Activated CD4-positive, alpha-beta T cell treated with anti-CD3 and anti-CD28 coated beads for 36 hours (primary cell): ENCODE results near the gene MRPL38. TPM values are rescaled to one million over a fixed set of nuclear protein-coding genes. Genes with fewer than 3 reads are reported as not detected.

ENCODE experiments used
- ATAC-seq: fragments of 200-7000 bp; cut with Tn5 transposase; one replicate; pipeline ENCODE4 v1.10.0; 2021; ENCODE audit warnings: mild to moderate bottlenecking, moderate library complexity
- CTCF ChIA-PET: fragments of 350-600 bp; sonication (Branson Sonifier 250); formaldehyde crosslinking; loops from one replicate; lab custom pipeline; 2021; ENCODE audit warnings: antibody characterized with exemption; lab: Charles Lee
- POLR2A ChIA-PET: fragments of 350-600 bp; sonication (Branson Sonifier 250); formaldehyde crosslinking; loops from one replicate; lab custom pipeline; 2021; ENCODE audit warnings: antibody characterized with exemption, inconsistent platforms; lab: Charles Lee
- DNase-seq: peaks from one replicate; pipeline ENCODE4 v3.0.0-alpha.2; 2020
- H3K27ac Mint-ChIP-seq: one replicate; pipeline ENCODE4 v1.8.0; 2021; ENCODE audit warnings: mixed read lengths
- H3K27me3 Mint-ChIP-seq: one replicate; pipeline ENCODE4 v1.8.0; 2021; ENCODE audit warnings: mixed read lengths
- H3K36me3 Mint-ChIP-seq: one replicate; pipeline ENCODE4 v1.8.0; 2021; ENCODE audit warnings: low read depth, mixed read lengths
- H3K4me1 Mint-ChIP-seq: one replicate; pipeline ENCODE4 v1.8.0; 2021; ENCODE audit warnings: mixed read lengths
- H3K4me3 Mint-ChIP-seq: one replicate; pipeline ENCODE4 v1.8.0; 2021; ENCODE audit warnings: mild to moderate bottlenecking, moderate library complexity, mixed read lengths
- H3K9me3 Mint-ChIP-seq: one replicate; pipeline ENCODE4 v1.8.0; 2021; ENCODE audit warnings: low read depth, mixed read lengths
- intact Hi-C, 2 experiments: fragments of 100-400 bp; cut with DNase I in 1 of 2; cut with micrococcal nuclease in 1 of 2; formaldehyde crosslinking; loops; one replicate each; pipeline versions ENCODE4 v1.14.2 to v1.15.1; 2022 to 2024; cut with DNase I, micrococcal nuclease
- total RNA-seq, 2 experiments: library from RNA; stranded (reverse); gene quantifications; one replicate each; pipeline ENCODE4 v1.2.3, GENCODE V29; 2021

Gene MRPL38
- total RNA-seq, 2 experiments from 2014 or later = 98.0 to 115 TPM

- Mint-ChIP-seq H3K27ac (no peak overlapping the region), H3K36me3 (peaks cover 7% of the 10 kb centered on the region), H3K9me3 (no peaks in the 10 kb centered on the region), H3K4me3 (no peak overlapping the region), H3K27me3 (no peaks in the 10 kb centered on the region), H3K4me1 (no peaks in the 10 kb centered on the region)
- no peak for DNase-seq
- ChIA-PET POLR2A (interaction anchor here (0.6 kb wide), 1 partner anchor 71 kb away, joined by 4 read pairs; no protein-coding TSS in a partner anchor), CTCF (interaction anchor here (0.9 to 1.5 kb wide), 2 partner anchors 64 to 67 kb away, joined by 3 read pairs; partner anchors contain the start of gene CDK3)
- intact Hi-C loops = no loop called here
- no peak for ATAC-seq
Observed at GRCh38 chr17:75932852-75933251, 28.2 kb upstream of the MRPL38 start.

DNA sequence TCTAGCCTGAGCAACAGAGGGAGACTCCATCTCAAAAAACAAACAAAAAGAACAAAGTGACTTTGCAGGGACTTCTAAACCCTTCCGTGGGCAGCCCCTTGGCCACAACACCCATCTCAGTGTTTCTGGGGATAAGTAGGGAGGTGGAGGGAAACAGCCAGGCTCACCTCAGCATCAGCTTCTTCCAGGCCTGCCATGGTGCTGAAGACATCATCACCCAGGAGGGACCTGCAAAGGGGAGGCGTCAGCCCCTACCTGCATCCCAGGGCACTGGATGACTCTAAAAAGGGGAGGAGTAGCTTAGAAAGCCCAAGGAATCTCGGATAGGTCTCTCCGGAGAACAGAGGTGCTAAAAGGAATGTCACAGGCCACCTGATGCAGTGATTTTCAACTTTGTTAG, 26.4 kb upstream of the MRPL38 start:
- intact Hi-C loops = no loop called here
- Mint-ChIP-seq H3K4me3 (no peak overlapping the region), H3K36me3 (peaks cover 15% of the 10 kb centered on the region), H3K27me3 (no peaks in the 10 kb centered on the region), H3K27ac (no peak overlapping the region), H3K9me3 (no peaks in the 10 kb centered on the region), H3K4me1 (no peaks in the 10 kb centered on the region)
- ChIA-PET POLR2A (no interaction called here), CTCF (no interaction called here)
- no peak for DNase-seq
- ATAC-seq = no peak

GRCh38 chr17:75927286-75927922, 22.7 kb upstream of the MRPL38 start:
- no peaks in the 10 kb centered on the region for H3K9me3 Mint-ChIP-seq
- DNase-seq (peak; percentile 27), ATAC-seq (no peak)
- no peak overlapping the region for H3K4me3 Mint-ChIP-seq
- CTCF ChIA-PET = interaction anchor here (0.7 to 2.6 kb wide), 9 partner anchors 11 to 515 kb away, joined by 3 to 8 read pairs (median 3); partner anchors contain the start of gene MRPL38
- H3K27me3 Mint-ChIP-seq = no peaks in the 10 kb centered on the region
- intact Hi-C loops = no loop called here
- H3K36me3 Mint-ChIP-seq = peaks cover 15% of the 10 kb centered on the region
- no peaks in the 10 kb centered on the region for H3K4me1 Mint-ChIP-seq
- no peak overlapping the region for H3K27ac Mint-ChIP-seq
- POLR2A ChIA-PET = no interaction called here

DNA sequence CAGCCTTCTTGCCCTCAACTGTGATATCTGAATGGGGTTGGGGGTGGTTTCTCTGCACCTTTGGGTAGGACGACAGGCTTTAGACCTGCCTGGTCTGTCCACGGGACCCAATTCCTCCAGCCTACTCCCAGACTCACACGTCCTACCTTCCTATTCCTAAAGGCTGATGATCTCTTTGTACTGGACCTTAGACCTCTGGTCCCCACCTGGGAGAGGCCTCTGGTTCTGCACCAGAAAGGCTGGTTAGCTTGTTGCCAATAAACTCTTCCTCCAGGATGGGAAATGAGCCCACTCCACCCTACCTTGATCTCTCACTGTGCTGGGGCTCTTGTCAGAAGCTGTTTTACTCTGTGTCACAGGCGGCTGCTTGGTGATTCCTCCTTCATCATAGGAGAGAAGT, 21.8 kb upstream of the MRPL38 start:
- Mint-ChIP-seq H3K4me1 (no peaks in the 10 kb centered on the region), H3K27ac (no peak overlapping the region), H3K27me3 (no peaks in the 10 kb centered on the region), H3K36me3 (peaks cover 12% of the 10 kb centered on the region), H3K4me3 (no peak overlapping the region), H3K9me3 (no peaks in the 10 kb centered on the region)
- ChIA-PET POLR2A (no interaction called here), CTCF (interaction anchor here (0.8 to 2.6 kb wide), 6 partner anchors 10 to 88 kb away, joined by 3 to 8 read pairs (median 4); partner anchors contain the start of genes FBF1 and MRPL38)
- intact Hi-C loops = no loop called here
- no peak for DNase-seq
- no peak for ATAC-seq

DNA sequence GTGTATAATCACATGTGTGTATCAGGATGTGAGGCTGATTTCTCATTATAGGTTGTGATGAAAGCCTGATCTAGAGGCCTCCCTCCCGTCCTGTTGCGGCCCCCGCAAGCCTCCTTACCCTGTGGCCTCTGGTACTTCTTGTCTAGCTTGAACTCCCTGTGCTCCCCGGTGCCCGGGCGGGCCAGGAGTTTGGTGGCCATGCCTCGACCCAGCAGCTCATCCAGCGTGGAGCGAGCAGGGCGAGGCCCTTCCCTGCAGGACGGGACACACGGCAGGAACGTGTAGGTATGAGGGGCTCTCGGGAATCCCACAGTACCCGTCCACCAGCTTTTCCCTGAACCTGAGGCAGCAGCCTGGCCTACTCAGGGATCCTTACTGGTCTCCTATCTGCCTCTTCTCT, 21.2 kb upstream of the MRPL38 start:
- H3K9me3 Mint-ChIP-seq = no peaks in the 10 kb centered on the region
- H3K27ac Mint-ChIP-seq = no peak overlapping the region
- H3K4me1 Mint-ChIP-seq = no peaks in the 10 kb centered on the region
- ChIA-PET CTCF (interaction anchor here (0.6 to 2.6 kb wide), 9 partner anchors 9 to 209 kb away, joined by 3 to 8 read pairs (median 4); partner anchors contain the start of genes CDK3, FBF1 and MRPL38), POLR2A (no interaction called here)
- DNase-seq = no peak
- H3K36me3 Mint-ChIP-seq = peaks cover 12% of the 10 kb centered on the region
- no peak overlapping the region for H3K4me3 Mint-ChIP-seq
- ATAC-seq = no peak
- no peaks in the 10 kb centered on the region for H3K27me3 Mint-ChIP-seq
- intact Hi-C loops = no loop called here

DNA sequence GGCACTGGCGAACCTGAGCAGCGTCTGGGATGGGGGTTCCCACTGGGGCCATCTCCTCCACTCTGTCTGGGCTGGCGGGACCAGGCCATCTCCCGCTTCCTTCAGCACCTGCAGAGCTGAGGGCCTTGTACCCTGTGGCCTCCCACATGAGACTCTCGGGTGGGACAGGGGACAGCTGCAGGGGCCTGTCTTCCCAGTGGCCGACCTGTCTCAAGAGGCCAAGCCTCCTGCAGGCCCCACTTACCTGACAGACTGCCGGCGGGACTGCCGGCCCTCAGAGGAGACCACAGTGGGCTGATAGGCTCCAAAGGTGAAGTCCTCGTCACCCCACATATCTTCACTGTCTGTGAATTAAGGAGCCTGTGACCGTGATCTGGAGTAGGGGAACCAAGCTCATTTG, 20.4 kb upstream of the MRPL38 start:
- no peak for ATAC-seq
- no peak overlapping the region for H3K27ac Mint-ChIP-seq
- POLR2A ChIA-PET = no interaction called here

GRCh38 chr17:75922963-75923874, 18.5 kb upstream of the MRPL38 start:
- ATAC-seq (no peak), DNase-seq (no peak)
- Mint-ChIP-seq H3K36me3 (peaks cover 12% of the 10 kb centered on the region), H3K27me3 (no peaks in the 10 kb centered on the region), H3K4me1 (no peaks in the 10 kb centered on the region), H3K9me3 (no peaks in the 10 kb centered on the region), H3K4me3 (no peak overlapping the region), H3K27ac (no peak overlapping the region)
- intact Hi-C loops = no loop called here
- ChIA-PET POLR2A (interaction anchor here (0.5 kb wide), 1 partner anchor 11 kb away, joined by 6 read pairs; no protein-coding TSS in a partner anchor), CTCF (interaction anchor here (0.7 to 0.9 kb wide), 2 partner anchors 79 to 377 kb away, joined by 3 read pairs; no protein-coding TSS in a partner anchor)

More for the DNA sequence above, 20.4 kb upstream of the MRPL38 start:
- no peaks in the 10 kb centered on the region for H3K4me1 Mint-ChIP-seq
- no peaks in the 10 kb centered on the region for H3K27me3 Mint-ChIP-seq
- CTCF ChIA-PET = interaction anchor here (0.6 to 1.6 kb wide), 8 partner anchors 16 to 292 kb away, joined by 3 to 4 read pairs (median 4); partner anchors contain the start of genes CDK3 and FBF1
- intact Hi-C loops = no loop called here
- peaks cover 12% of the 10 kb centered on the region for H3K36me3 Mint-ChIP-seq
- no peaks in the 10 kb centered on the region for H3K9me3 Mint-ChIP-seq
- DNase-seq = no peak
- H3K4me3 Mint-ChIP-seq = no peak overlapping the region

DNA sequence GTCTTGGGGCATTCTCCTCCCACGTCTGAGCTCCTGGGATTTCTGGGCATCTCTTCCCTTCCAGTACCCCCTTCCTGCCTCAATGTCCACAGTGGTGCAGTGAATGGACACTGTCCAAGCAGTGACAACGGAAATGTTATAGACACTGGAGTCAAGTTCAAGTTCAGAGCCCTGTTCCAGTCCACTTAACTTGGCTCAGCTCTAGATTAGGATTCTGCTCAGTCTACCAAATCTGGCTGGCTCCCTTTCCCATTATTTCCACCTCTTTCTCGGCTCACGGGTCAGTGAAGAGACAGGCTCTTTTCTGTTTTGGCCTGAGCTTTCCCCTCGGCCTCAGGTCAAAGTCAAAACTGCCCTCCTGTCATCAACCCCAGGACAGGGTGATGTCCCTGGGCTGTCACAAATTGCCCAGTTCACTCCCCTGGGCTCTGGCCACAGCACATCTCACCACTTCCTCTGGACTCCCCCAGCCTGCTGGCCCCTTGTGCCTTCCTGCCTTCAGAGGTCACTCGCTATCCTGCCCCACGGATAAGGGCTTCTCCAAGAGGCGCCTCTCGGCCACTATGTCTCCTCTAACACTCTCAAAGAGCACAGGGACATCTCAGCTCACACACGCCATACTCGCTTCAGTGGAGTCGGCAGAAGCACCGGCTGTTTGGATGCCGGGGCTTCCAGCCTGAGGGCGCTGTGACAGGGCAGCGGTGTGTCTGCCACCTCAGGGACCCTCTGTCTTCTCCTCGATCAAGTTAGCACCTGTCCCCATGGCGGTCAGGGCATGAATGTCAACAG, 17.7 kb upstream of the MRPL38 start:
- Mint-ChIP-seq H3K27me3 (no peaks in the 10 kb centered on the region), H3K9me3 (no peaks in the 10 kb centered on the region), H3K27ac (no peak overlapping the region), H3K36me3 (peaks cover 10% of the 10 kb centered on the region), H3K4me3 (no peak overlapping the region), H3K4me1 (no peaks in the 10 kb centered on the region)
- ChIA-PET CTCF (no interaction called here), POLR2A (no interaction called here)
- intact Hi-C loops = no loop called here
- ATAC-seq (no peak), DNase-seq (no peak)

GRCh38 chr17:75921596-75921995, 16.9 kb upstream of the MRPL38 start:
- Mint-ChIP-seq H3K9me3 (no peaks in the 10 kb centered on the region), H3K36me3 (peaks cover 8% of the 10 kb centered on the region), H3K27ac (no peak overlapping the region), H3K27me3 (no peaks in the 10 kb centered on the region), H3K4me1 (peaks cover 2% of the 10 kb centered on the region), H3K4me3 (no peak overlapping the region)
- intact Hi-C loops = no loop called here
- DNase-seq (no peak), ATAC-seq (no peak)
- CTCF ChIA-PET = interaction anchor here (0.5 kb wide), 1 partner anchor 88 kb away, joined by 3 read pairs; no protein-coding TSS in a partner anchor
- POLR2A ChIA-PET = no interaction called here

- Mint-ChIP-seq H3K9me3 (no peaks in the 10 kb centered on the region), H3K4me3 (no peak overlapping the region), H3K4me1 (peaks cover 2% of the 10 kb centered on the region), H3K27me3 (no peaks in the 10 kb centered on the region), H3K27ac (no peak overlapping the region), H3K36me3 (peaks cover 7% of the 10 kb centered on the region)
- ChIA-PET POLR2A (interaction anchor here (1.1 kb wide), 1 partner anchor 60 kb away, joined by 3 read pairs; no protein-coding TSS in a partner anchor), CTCF (interaction anchor here (1.2 kb wide), 1 partner anchor 80 kb away, joined by 3 read pairs; no protein-coding TSS in a partner anchor)
- ATAC-seq = no peak
- intact Hi-C loops = no loop called here
- DNase-seq = no peak
Observed at GRCh38 chr17:75920045-75920560, 15.4 kb upstream of the MRPL38 start.
